GM18951 (cell line): ENCODE measurements around the gene TNFRSF19.

Source experiments
- POLR2A ChIP-seq: IDR thresholded peaks from 4 replicates; pipeline ENCODE4 v1.6.1; 2011; ENCODE audit warnings: mild to moderate bottlenecking; ENCODE audit not compliant: insufficient read length, insufficient read depth; ENCODE audit errors: extremely low read depth
- in situ Hi-C: fragments of 300-500 bp; cut with MboI; formaldehyde crosslinking; loops from one replicate; pipeline ENCODE4 v1.12.0; 2022; ENCODE audit warnings: low sequenced_read_pairs, mixed read lengths, inconsistent platforms; ENCODE audit not compliant: unreplicated experiment

TNFRSF19 gene

DNA sequence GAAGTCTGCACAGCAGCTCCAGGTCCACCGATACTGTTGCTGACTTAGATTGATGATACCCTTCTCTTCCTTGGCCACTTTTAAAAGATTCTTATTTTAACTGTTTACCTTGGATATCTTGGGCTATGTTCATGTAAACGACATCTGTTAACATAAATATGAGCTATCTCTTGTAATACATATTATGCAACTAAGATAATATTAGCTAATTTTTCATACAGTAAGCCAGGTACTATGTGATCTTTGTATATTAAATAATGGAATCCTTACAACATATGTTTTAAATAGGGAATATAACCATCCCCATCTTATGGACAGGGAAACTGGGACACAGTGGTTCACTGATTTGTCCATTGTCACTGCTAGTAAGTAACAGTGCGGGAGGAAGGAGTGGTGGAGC, 37.9 kb downstream of the TNFRSF19 start:
- no peak for TF ChIP-seq POLR2A
- in situ Hi-C loops = no loop called here

DNA sequence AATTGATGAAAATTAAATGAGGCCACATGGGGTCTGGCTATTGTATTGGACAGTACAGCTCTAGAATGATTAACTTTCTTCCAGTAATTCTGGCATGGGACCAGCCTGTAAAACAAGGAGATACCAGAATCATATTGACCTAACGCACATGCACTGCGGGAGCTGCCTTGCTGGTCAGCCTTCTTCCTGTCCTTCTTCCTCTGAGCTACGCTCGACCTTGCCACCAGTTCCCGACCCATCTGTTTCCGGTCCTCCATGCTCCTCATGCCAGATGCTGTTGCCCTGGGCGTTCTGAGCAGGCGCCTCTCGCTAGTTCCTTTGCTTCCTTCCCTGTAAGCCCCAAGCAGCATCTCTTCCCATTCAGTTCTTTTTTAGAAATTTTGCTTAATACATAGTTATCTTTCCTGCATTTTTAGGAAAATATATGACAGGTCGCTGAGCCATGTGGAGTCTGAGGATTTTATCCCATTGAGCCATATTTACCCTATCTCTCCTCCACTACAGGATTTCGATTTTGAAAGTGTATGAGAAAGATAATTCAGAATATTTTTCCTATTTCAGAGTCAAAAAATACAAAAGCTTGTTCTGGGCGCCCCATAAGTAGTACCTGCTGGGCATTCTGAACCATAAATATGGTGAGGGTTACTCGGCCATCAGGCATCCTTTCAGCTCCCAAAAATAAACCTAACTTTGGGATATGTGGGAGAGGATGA, 38.6 kb downstream of the TNFRSF19 start:
- no peak for TF ChIP-seq POLR2A
- in situ Hi-C loops = no loop called here

DNA sequence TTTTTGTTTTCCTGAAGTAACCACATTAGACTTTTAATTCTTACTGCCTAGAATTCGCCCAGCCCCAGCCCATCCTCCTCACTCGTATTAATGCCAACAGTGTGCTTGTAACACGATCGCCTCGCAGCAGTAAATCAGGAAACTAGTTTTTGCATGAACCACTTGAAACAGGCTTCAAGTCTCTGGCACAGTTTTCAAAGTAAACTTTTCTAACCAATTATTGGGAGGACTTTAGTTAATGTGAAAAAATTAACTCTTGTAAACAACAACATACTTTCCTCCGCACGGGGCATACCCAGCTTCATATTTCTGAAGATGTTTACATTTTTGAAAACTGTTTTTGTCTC, 39.2 kb downstream of the TNFRSF19 start:
- in situ Hi-C loops = no loop called here
- no peak for TF ChIP-seq POLR2A

DNA sequence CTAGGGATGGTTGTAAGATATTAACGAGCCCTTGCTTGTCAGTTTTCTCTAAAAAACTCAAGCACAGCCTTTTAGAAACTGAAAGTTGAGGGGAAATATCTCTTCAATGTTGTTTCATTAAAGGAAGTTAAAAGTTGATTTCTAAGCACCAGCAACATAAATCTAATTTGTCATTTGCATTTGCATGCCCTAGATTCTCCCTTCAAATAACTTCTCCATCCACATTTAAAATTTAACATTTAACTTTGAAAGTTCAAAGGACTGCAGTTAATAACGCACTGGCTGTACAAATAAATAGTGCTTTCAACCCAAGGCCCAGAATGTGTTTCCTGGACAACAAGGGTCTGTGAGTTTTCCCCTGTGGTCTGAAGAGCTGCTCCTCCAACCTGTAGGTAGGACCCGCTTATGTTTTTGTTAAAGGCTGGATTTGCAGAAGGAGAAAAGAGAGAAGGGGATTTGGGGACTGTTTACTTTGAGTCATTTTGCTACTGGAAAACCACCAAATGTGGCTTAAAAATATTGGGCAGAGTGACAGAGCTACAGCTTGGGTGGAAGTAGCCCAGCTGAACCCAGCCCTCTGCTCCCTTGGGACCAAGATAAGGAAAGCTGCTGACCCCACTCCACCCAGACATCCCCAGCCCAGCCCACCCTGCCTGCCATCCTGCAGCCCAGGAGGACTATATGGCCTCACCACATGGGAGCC, 39.8 kb downstream of the TNFRSF19 start:
- no peak for TF ChIP-seq POLR2A
- in situ Hi-C loops = no loop called here

DNA sequence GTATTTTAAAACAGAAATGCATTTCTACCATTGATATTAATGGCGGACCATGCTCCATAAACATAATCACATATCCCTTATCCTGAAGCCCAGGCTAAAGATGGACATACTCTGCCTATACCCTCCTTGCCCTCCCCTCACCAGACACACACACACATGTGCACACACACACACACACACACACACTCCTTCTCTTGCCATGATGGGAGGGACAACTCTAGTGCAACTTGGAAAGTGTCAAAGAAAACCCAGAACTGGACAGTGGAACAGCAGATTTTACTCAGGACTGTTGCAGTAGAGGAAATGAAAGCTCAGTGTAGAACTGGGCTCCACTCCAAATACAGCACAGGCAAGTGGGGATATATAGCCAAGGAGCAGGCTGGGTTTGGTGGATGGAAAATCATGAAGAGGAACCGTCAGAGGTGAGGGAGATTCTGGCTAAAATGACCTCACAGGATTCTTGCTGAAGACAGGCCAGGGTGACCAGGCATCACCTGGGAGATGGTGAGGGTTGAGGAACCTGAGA, 40.8 kb downstream of the TNFRSF19 start:
- in situ Hi-C loops = no loop called here
- TF ChIP-seq POLR2A = no peak

DNA sequence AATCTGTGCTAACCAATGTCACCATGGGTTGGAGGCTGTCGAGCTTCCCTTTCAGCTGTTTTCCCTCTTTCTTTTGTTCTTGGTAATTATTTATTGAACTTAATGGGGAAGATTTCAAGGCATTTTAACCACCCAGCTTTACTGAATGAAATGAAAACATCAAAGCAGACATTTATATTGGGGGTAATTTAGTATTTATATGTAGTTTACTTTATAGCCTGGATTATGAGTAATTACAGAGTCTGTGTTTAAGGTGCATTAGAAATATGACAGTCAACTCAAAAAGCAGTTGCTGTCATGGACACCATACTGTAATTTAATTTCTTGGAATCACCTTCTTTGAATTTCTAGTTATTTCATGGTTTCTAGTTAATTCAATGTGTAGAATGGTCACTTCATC, 42.0 kb downstream of the TNFRSF19 start:
- in situ Hi-C loops = no loop called here

DNA sequence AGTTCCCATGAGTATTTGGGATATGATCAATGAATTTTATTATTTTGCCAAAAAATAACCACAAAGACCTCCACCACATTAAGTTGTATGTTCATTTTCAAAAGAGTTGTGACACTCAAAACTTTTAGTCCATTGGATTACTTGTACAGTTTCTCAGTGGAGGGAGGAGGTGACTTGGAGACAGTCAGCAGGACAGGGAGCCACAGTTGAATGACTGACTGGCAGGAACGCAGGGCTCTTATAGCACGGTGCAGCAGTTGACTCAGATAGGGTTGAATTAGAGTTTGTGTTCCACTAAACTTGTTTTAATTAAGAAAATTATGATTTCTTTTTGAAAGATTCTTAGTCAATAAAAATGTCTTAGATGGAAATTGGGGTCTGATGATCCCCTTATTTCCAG, 42.5 kb downstream of the TNFRSF19 start:
- in situ Hi-C loops = no loop called here
- no peak for TF ChIP-seq POLR2A

More for the DNA sequence above, 42.0 kb downstream of the TNFRSF19 start:
- no peak for TF ChIP-seq POLR2A

DNA sequence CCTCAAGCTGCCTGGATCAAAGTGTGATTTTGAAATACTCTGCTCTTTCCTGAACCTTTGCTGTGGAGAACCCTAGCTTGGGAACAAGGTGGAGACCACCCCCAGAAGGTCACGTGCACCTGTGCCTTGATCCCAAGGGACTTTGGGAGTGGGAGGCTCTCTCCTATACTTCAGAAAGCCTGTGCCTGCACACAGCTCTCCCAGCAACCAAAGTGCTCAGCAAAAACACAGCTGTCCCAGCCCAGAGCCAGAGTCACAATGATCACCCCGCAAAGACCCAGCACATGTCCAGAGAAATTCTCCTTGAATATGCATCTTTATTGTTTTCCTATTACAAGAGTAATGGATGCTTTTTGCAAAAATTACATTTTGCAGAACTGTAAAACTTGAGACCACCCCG, 43.4 kb downstream of the TNFRSF19 start:
- in situ Hi-C loops = no loop called here
- TF ChIP-seq POLR2A = no peak

DNA sequence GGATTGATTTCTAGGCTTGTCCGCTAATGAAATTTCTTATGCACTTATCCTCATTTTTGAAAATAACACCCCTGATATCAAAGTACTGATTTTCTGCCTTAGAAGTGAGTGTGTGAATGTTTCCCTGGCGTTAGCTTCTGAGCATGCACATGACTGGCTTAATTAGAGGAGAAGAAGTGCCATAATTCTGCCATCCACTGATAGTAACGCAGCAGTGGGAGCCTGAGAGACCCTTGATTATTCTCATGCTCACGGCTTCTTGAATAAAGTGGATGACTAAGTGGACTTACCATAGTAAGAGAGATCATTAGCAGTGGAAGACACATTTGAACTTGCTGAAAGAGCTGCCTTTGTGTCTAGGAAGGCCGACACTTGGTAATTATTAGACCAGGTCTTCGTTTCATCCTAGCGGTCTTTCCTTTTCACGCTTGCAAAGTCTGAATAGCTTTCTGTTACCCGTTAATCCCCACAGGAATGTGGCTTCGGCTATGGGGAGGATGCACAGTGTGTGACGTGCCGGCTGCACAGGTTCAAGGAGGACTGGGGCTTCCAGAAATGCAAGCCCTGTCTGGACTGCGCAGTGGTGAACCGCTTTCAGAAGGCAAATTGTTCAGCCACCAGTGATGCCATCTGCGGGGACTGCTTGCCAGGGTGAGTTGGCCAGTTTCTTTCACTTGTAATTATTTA, 45.3 kb downstream of the TNFRSF19 start:
- TF ChIP-seq POLR2A = no peak
- in situ Hi-C loops = no loop called here

DNA sequence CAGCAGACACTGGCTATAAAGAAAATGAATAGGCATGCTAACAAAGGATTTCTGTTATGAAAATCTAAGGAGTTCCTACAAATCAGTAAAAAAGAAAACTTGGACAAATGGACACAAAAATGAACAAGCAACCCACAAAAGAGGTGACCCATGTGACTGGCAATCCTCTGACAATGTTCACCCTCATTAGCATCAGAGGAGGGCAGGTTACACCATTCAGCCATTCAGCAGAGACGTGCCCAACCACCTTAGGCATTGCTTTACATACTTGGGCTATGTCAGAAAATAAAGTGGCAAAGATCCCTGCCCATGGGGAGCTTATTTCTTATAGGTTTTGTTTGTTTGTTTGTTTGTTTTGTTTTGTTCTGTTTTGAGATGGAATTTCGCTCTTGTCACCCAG, 46.0 kb downstream of the TNFRSF19 start:
- in situ Hi-C loops = no loop called here
- TF ChIP-seq POLR2A = no peak

DNA sequence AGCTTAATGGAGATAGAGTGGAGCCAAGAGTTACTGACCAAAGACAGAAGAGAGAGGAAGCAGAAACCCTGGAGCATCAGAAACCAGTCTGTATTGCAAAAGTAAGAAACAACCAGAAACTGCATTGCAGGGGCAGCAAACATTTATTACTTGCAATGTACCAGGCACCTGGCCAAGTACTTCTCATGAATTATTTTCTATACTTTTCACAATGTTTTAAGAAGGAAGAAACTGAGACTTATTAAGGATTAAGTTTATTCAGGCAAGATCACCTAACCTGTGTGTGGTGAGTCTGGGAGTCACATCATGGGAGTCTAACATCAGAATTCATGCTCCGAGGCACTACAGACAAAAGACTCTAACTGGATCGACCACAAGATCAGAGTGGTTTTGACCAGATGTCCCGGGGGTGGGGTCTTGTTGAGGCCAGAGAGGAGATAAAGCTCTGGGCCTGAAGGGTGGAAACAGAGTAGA, 47.4 kb downstream of the TNFRSF19 start:
- no peak for TF ChIP-seq POLR2A
- in situ Hi-C loops = no loop called here

DNA sequence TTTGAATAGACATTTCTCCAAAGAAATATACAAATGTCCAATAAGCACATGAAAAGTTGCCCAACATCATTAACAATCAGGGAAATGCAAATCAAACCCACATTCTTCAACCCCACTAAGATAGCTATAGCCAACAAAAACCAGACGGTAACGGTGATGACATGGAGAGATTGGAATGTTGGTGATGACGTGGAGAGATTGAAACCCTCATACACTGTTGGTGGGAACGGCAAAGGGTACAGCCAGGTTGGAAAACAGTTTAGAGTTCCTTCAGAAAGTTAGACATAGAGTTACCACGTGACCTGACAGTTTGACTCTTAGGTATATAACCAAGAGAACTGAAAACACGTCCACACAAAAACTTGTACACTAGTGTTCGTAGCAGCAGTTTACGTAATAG, 48.1 kb downstream of the TNFRSF19 start:
- no peak for TF ChIP-seq POLR2A
- in situ Hi-C loops = no loop called here

DNA sequence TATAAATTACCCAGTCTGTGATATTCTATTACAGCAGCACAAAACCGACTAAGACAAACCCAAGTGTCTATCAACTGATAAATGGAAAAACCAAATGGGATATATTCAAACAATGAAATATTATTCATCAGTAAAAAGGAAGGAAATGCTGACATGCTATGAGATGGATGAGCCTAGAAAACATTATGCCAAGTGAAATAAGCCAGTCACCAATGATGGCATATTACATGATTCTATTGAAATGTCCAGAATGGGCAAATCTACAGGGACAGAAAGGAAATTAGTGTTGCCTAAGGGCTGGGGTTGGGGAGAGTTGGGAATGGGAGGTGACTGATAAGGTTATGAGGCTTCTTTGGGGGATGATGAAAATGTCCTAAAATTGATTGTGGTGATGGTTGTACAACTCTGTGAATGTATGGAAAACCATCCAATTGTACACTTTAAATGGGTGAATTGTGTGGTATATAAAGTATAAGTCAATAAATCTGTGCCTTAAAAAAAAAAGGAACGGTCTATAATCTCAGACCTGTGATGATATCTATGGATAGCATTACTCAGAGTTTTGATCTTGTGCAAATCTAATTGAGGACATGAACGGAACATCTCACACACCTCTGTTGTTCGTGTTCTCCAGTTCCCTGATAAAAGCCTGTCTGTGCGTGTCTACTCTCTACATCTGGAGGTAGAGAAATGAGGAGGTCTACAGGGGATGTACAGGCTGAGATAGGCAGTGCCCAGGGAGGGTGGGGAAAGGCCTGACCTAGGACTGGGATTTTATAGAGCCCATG, 49.0 kb downstream of the TNFRSF19 start:
- in situ Hi-C loops = no loop called here
- TF ChIP-seq POLR2A = no peak
